GM12878 (cell line): ENCODE results near the gene SMAD4. TPM values are rescaled to one million over a fixed set of nuclear protein-coding genes. Genes with fewer than 3 reads are reported as not detected.

Experiments
- ATAC-seq: fragments of 200-7000 bp; cut with Tn5 transposase; 3 replicates; pipeline ENCODE4 v1.9.1; 2020; ENCODE audit warnings: mild to moderate bottlenecking, moderate library complexity
- BruUV-seq: library from RNA; stranded (reverse); fragments of 400-500 nt; replicated peaks from 2 replicates; lab custom pipeline; 2021; lab: Mats Ljungman, UMichigan
- CTCF ChIA-PET: fragments of 300-600 bp; sonication (Branson Sonifier 250); formaldehyde crosslinking; extraction: SDS; loops from one replicate; lab custom pipeline; 2021; ENCODE audit warnings: inconsistent platforms; lab: Yijun Ruan, JAX
- POLR2A ChIA-PET: fragments of 350-600 bp; formaldehyde crosslinking; extraction: SDS; loops from one replicate; lab custom pipeline; 2021; ENCODE audit warnings: inconsistent platforms; lab: Charles Lee
- RAD21 ChIA-PET: fragments of 300-600 bp; sonication (Branson Sonifier 250); formaldehyde crosslinking; loops from one replicate; lab custom pipeline; 2023; ENCODE audit warnings: antibody characterized with exemption; ENCODE audit not compliant: unreplicated experiment; lab: Charles Lee
- SMC1A ChIA-PET: fragments of 300-600 bp; sonication (Branson Sonifier 250); formaldehyde crosslinking; loops from one replicate; lab custom pipeline; 2023; ENCODE audit not compliant: unreplicated experiment, uncharacterized antibody; lab: Charles Lee
- DNase-seq: peaks from one replicate; pipeline ENCODE4 v3.0.0-alpha.2; 2011; ENCODE audit warnings: low read depth, low spot score
- FAIRE-seq: peaks from 3 replicates; lab custom pipeline; 2011; peaks lifted over from hg19 to GRCh38; lab: Jason Lieb, UNC
- H2AFZ ChIP-seq: 2 replicates; pipeline ENCODE4 v1.6.0; 2011; ENCODE audit warnings: low read depth, low read length, control low read depth; ENCODE audit not compliant: control insufficient read depth
- H3K27ac ChIP-seq: 2 replicates; pipeline ENCODE4 v1.5.1; 2011; ENCODE audit warnings: control low read depth; ENCODE audit not compliant: control insufficient read depth, insufficient read depth
- H3K27me3 ChIP-seq, 2 experiments: replicated peaks in 1 of 2; 2 replicates each; pipeline versions ENCODE4 v1.6.0 to v1.6.1; 2011; ENCODE audit warnings: low read length in 1 of 2; ENCODE audit not compliant: control insufficient read depth in 2 of 2, insufficient read depth in 2 of 2
- H3K36me3 ChIP-seq, 2 experiments: 2 replicates each; pipeline ENCODE4 v1.5.1; 2011; ENCODE audit warnings: low read length in 1 of 2; ENCODE audit not compliant: control insufficient read depth in 2 of 2, insufficient read depth in 2 of 2
- H3K4me1 ChIP-seq: 2 replicates; pipeline ENCODE4 v1.6.1; 2011; ENCODE audit warnings: mild to moderate bottlenecking, low read length, moderate library complexity, mixed read lengths; ENCODE audit not compliant: control insufficient read depth, insufficient read depth
- H3K4me2 ChIP-seq: 2 replicates; pipeline ENCODE4 v1.6.0; 2011; ENCODE audit warnings: control low read depth; ENCODE audit not compliant: control insufficient read depth, insufficient read depth
- H3K4me3 ChIP-seq: fragments of 200-600 bp; sonication (generic); 2 replicates; pipeline ENCODE4 v1.5.1; 2016
- H3K79me2 ChIP-seq: 2 replicates; pipeline ENCODE4 v1.6.0; 2011; ENCODE audit warnings: low read length; ENCODE audit not compliant: control insufficient read depth, insufficient read depth
- H3K9ac ChIP-seq: 2 replicates; pipeline ENCODE4 v1.8.0; 2011; ENCODE audit warnings: low read length, control low read depth, mixed read lengths; ENCODE audit not compliant: control insufficient read depth, insufficient read depth
- H3K9me3 ChIP-seq: replicated peaks from 3 replicates; pipeline ENCODE4 v1.5.1; 2011; ENCODE audit warnings: mild to moderate bottlenecking, low read length; ENCODE audit not compliant: control insufficient read depth, insufficient read depth
- H4K20me1 ChIP-seq: 2 replicates; pipeline ENCODE4 v1.6.0; 2011; ENCODE audit not compliant: control insufficient read depth, insufficient read depth
- BACH1 ChIP-seq: fragments of 450-650 bp; IDR thresholded peaks from 2 replicates; pipeline ENCODE4 v1.6.1; 2017; ENCODE audit warnings: mild to moderate bottlenecking, borderline replicate concordance
- BCL11A ChIP-seq: IDR thresholded peaks from 2 replicates; pipeline ENCODE4 v1.6.1; 2011; ENCODE audit warnings: low read depth, low read length
- BMI1 ChIP-seq: fragments of 450-650 bp; IDR thresholded peaks from 2 replicates; pipeline ENCODE4 v1.6.1; 2016; ENCODE audit warnings: mild to moderate bottlenecking, moderate library complexity, borderline replicate concordance
- CHD1 ChIP-seq: IDR thresholded peaks from 2 replicates; pipeline ENCODE4 v1.6.1; 2012; ENCODE audit warnings: low read depth, low read length, improper control_type of control experiment
- HDAC2 ChIP-seq: fragments of 200-600 bp; sonication (generic); IDR thresholded peaks from 2 replicates; pipeline ENCODE4 v1.6.1; 2017
- IKZF2 ChIP-seq, 2 experiments: fragments of 450-650 bp; IDR thresholded peaks; 2 replicates each; pipeline ENCODE4 v1.6.1; 2017; ENCODE audit warnings: mild to moderate bottlenecking in 2 of 2, moderate library complexity in 2 of 2
- JUND ChIP-seq: IDR thresholded peaks from 2 replicates; pipeline ENCODE4 v1.6.1; 2012; ENCODE audit warnings: low read depth, mild to moderate bottlenecking, low read length, improper control_type of control experiment, moderate library complexity
- KAT2A ChIP-seq: conservative IDR thresholded peaks from 2 replicates; pipeline ENCODE4 v1.6.1; 2011; ENCODE audit warnings: low read depth, low read length; ENCODE audit not compliant: control insufficient read depth
- LARP7 ChIP-seq: fragments of 450-650 bp; IDR thresholded peaks from 2 replicates; pipeline ENCODE4 v1.6.1; 2017; ENCODE audit warnings: mild to moderate bottlenecking
- MLLT1 ChIP-seq: fragments of 450-650 bp; IDR thresholded peaks from 2 replicates; pipeline ENCODE4 v1.6.1; 2016; ENCODE audit warnings: mild to moderate bottlenecking
- MTA2 ChIP-seq: fragments of 450-650 bp; IDR thresholded peaks from 2 replicates; pipeline ENCODE4 v1.6.1; 2016; ENCODE audit warnings: low read depth, mild to moderate bottlenecking, moderate library complexity
- MXI1 ChIP-seq: fragments of 150-350 bp; IDR thresholded peaks from 2 replicates; pipeline ENCODE4 v1.6.1; 2011; ENCODE audit warnings: low read depth, mild to moderate bottlenecking, inconsistent platforms, low read length, improper control_type of control experiment
- MYB ChIP-seq: fragments of 150-350 bp; IDR thresholded peaks from 2 replicates; pipeline ENCODE4 v1.6.1; 2014; ENCODE audit warnings: mild to moderate bottlenecking, low read depth, low read length, borderline replicate concordance
- NFIC ChIP-seq: IDR thresholded peaks from 2 replicates; pipeline ENCODE4 v1.6.1; 2012; ENCODE audit warnings: low read depth, mild to moderate bottlenecking, inconsistent platforms, low read length, moderate library complexity
- NR2F1 ChIP-seq: fragments of 450-650 bp; conservative IDR thresholded peaks from 2 replicates; pipeline ENCODE4 v1.6.1; 2017; ENCODE audit warnings: mild to moderate bottlenecking
- POLR2AphosphoS5 ChIP-seq: IDR thresholded peaks from 2 replicates; pipeline ENCODE4 v1.6.1; 2011; ENCODE audit warnings: mild to moderate bottlenecking, low read length, inconsistent platforms
- POU2F2 ChIP-seq: IDR thresholded peaks from 3 replicates; pipeline ENCODE4 v1.6.1; 2011; ENCODE audit warnings: low read depth, mild to moderate bottlenecking, low read length, borderline replicate concordance
- RUNX3 ChIP-seq: IDR thresholded peaks from 2 replicates; pipeline ENCODE4 v1.6.1; 2012; ENCODE audit warnings: low read length, inconsistent platforms
- SPI1 ChIP-seq: IDR thresholded peaks from 2 replicates; pipeline ENCODE4 v1.6.1; 2011; ENCODE audit warnings: low read depth, mild to moderate bottlenecking, low read length, moderate library complexity, borderline replicate concordance; ENCODE audit not compliant: insufficient read depth
- ZNF274 ChIP-seq: IDR thresholded peaks from one replicate; pipeline ENCODE4 v1.8.0; 2011; ENCODE audit not compliant: insufficient read length, insufficient read depth
- WGBS: methylation state at CpG from one replicate; pipeline ENCODE4 v1.1.6; 2016; ENCODE audit warnings: low lambda C conversion rate; ENCODE audit not compliant: insufficient replicate concordance, insufficient coverage; ENCODE audit errors: missing lambda C conversion rate; 5-methylcytosine and 5-hydroxymethylcytosine counted together
- in situ Hi-C: fragments of 300-500 bp; cut with MboI; formaldehyde crosslinking; loops from 9 replicates; pipeline ENCODE4 v1.14.3; 2018; ENCODE audit warnings: mixed read lengths
- intact Hi-C: fragments of 100-400 bp; cut with micrococcal nuclease; formaldehyde crosslinking; loops from one replicate; pipeline ENCODE4 v1.14.2; 2022; ENCODE audit not compliant: unreplicated experiment
- polyA plus RNA-seq, 11 experiments: library from polyadenylated mRNA; depleted of rRNA in 4 of 11; unstranded in 6 of 11; stranded (reverse) in 5 of 11; fragments of >200 nt; fragmentation: Nextera tagmentation in 4 of 11; fragmentation: Illumina TruSeq in 1 of 11; extraction: Ambion mirVana in 4 of 11; extraction: Trizol in 1 of 11; gene quantifications; 1 replicate in 1 of 11; 2 replicates in 10 of 11; pipeline versions ENCODE4 v1.2.1 to v1.2.3, GENCODE V29; 2011 to 2016; ENCODE audit warnings: inconsistent platforms in 2 of 11, missing spikeins in 2 of 11, low read depth in 1 of 11
- total RNA-seq, 4 experiments: library from RNA; depleted of rRNA in 3 of 4; stranded (reverse); fragments of >200 nt in 3 of 4; fragmentation: Illumina TruSeq in 1 of 4; extraction: Trizol in 1 of 4; gene quantifications; 2 replicates each; pipeline versions ENCODE4 v1.2.1 to v1.2.3, GENCODE V29; 2013 to 2021
- TF ChIP-seq, protein P1 (sequence below): fragments of 450-650 bp; IDR thresholded peaks from 2 replicates; pipeline ENCODE4 v1.6.1; 2014; ENCODE audit warnings: mild to moderate bottlenecking
- TF ChIP-seq, protein P2 (sequence below): IDR thresholded peaks from 2 replicates; pipeline ENCODE4 v1.6.1; 2011; ENCODE audit warnings: low read depth, mild to moderate bottlenecking, low read length, moderate library complexity, borderline replicate concordance; ENCODE audit errors: extremely low read depth

SMAD4 gene
- total and polyA plus RNA-seq, 10 of the 15 experiments (the other 5 are each of a cell fraction or from before 2014, with no cell fraction given) = 9.6 to 99.9 (median 37.5) TPM

GRCh38 chr18:51097021-51097822 lies 67.2 kb downstream of the SMAD4 start (continued):
- TF ChIP-seq NR2F1 = no peak; the same call in 1 of the 2 replicates
- TF ChIP-seq BCL11A = peak; percentile 77; the same call in 1 of the 2 replicates
- TF ChIP-seq NFIC = peak; percentile 49; the same call in 1 of the 2 replicates
- TF ChIP-seq HDAC2 = no peak
- TF ChIP-seq MTA2 = peak; percentile 97
- TF ChIP-seq RUNX3 = peak; percentile 63

DNA sequence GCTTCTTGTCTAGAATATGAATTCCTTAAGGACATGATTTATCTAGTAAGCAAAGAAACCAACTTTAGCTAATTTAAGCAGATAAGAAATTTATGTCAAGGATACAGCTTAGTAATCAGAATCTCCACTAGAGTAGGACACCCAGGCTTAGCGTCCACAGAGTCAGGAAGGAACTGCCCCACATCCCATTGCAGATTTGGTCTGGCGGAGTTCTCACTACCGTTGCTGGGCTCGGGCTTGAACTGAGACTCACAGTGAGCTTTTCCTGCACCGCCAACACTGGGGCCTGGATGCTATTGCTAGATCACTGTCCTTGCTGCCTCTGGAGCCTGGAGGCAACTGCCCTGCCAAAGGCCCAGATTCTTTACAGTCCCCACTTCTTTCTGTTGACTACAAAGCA lies 68.1 kb downstream of the SMAD4 start:
- ChIA-PET RAD21 (interaction anchor here (1.0 to 2.6 kb wide), 4 partner anchors 9 to 99 kb away, joined by 3 to 9 read pairs (median 4); partner anchors contain the start of gene MEX3C), POLR2A (interaction anchor here (0.7 to 1.8 kb wide), 3 partner anchors 9 to 99 kb away, joined by 4 to 5 read pairs (median 5); partner anchors contain the start of gene MEX3C), SMC1A (interaction anchor here (0.6 to 2.6 kb wide), 10 partner anchors 10 to 277 kb away, joined by 3 to 13 read pairs (median 4); no protein-coding TSS in a partner anchor), CTCF (interaction anchor here (0.9 to 2.7 kb wide), 5 partner anchors 10 to 52 kb away, joined by 3 to 13 read pairs (median 8); no protein-coding TSS in a partner anchor)
- intact Hi-C loops = no loop called here
- Histone ChIP-seq H3K4me3 (no peak overlapping the region), H3K36me3 (no peaks in the 10 kb centered on the region), H3K9me3 (no peaks in the 10 kb centered on the region), H3K79me2 (no peaks in the 10 kb centered on the region), H3K9ac (no peak overlapping the region), H4K20me1 (no peaks in the 10 kb centered on the region), H3K4me1 (peaks cover 7% of the 10 kb centered on the region), H3K27me3 (no peaks in the 10 kb centered on the region), H3K4me2 (no peak overlapping the region), H2AFZ (no peak overlapping the region), H3K27ac (no peak overlapping the region)
- DNase-seq (no peak), FAIRE-seq (no peak), ATAC-seq (no peak)
- no TSS peak for BruUV-seq
- WGBS = 69% methylated on average over 5 of the region's 5 CpGs
- in situ Hi-C loops = no loop called here
- TF ChIP-seq POU2F2 (no peak), MYB (no peak), IKZF2 (IDR thresholded peaks at IDR 0.05) (no peak), BMI1 (no peak), POLR2AphosphoS5 (no peak), SPI1 (no peak), KAT2A (no peak), MLLT1 (no peak), JUND (no peak), ZNF274 (no peak), MXI1 (no peak), BACH1 (no peak), LARP7 (no peak), CHD1 (no peak)
- TF ChIP-seq, protein P1, sequence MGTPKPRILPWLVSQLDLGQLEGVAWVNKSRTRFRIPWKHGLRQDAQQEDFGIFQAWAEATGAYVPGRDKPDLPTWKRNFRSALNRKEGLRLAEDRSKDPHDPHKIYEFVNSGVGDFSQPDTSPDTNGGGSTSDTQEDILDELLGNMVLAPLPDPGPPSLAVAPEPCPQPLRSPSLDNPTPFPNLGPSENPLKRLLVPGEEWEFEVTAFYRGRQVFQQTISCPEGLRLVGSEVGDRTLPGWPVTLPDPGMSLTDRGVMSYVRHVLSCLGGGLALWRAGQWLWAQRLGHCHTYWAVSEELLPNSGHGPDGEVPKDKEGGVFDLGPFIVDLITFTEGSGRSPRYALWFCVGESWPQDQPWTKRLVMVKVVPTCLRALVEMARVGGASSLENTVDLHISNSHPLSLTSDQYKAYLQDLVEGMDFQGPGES = no peak
- TF ChIP-seq, protein P2, sequence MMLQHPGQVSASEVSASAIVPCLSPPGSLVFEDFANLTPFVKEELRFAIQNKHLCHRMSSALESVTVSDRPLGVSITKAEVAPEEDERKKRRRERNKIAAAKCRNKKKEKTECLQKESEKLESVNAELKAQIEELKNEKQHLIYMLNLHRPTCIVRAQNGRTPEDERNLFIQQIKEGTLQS = no peak
